ENCODE results near the gene SHC1.

Gene SHC1

DNA sequence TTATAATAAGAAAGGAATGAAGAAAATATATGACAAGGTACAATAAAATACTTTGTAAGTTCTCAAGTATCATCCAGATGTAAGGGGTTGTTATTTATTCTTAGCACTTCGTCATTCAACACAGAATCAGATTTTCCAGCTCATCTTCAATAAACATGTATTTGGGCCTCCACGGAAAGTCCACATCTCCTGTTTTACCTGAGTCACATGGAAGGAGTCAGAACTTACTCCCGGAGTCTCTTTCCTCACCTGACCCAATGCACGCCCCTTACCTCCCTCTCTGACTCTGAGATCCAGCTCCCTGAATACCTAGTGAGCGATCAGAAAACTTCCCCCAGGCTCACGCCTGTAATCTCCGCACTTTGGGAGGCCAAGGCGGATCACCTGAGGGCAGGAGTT is 32.6 kb downstream of the SHC1 start:
- DNase-seq (ENCODE audit: low read depth, low spot score) = no peak

DNA sequence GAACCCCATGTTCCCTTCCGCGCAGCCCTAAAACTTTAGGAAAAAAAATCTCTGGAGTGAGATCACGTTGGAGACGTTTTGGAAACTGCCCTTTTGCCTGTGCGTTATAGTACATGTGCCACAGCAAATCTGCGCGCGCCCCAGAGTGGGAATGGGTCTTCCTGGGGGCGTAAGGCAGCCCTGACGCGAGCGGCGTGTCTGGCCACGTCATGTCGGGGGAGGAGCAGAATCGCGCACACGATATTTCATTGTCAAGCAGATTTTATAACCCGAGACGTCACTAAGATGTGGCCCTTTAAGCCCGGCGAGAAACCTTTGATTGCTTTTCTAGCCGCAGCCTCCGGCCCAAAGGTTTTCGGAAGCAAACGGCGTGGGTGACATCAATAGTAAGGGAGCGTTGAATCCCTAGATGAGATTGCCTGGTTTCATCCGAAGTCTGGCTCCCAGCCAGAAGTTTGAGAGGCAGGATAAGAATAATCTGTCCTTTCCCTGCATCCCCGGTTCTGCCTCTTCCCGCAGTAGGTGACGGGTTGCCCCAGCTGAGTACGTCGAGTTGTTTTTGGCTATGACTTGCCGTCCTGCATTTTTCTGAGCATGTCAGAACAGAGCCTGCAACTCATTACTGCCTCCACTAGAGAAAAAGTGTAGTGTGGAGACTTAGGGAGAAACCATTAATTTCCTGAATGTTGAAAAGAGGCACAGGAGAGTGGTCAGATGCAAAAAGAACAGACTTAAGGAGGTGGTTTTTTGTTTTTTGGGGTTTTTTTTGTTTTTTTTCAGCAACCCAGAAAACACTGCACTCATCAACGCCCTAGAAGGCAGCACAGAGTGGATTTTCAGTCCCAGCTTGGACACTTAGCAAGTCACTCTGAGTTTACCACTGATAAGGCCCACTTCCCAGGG is 33.2 kb downstream of the SHC1 start:
- peak; percentile 82 for DNase-seq (ENCODE audit: low read depth, low spot score)

DNA sequence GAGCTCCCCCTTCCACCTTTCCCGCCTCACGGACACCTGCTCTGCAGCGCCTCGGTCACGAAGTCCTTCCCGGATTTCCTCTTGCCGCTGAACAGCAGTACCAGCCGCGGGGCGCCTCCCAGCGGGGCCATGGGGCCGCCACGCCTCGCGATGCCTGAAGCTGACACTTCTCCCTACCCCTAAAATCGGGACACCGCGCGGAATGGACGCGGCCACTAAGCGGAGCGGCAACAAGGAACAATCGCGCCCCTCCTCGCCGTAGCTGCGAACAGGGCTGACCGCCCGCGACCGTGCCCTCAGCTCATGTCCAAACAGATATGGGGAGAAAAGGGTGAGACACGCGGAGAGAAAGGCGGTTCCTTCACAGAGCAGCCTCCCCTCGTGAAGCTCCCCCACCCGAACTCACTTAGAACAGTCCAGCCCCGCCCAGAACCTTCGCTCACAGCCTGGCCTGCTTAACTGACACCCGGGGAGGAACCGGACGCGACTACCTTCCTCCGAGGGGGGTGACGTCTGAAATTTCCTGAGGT is 33.9 kb downstream of the SHC1 start, which contains the start of gene PMVK:
PMVK (minus strand) TSS at position 165 of the 530 bp plus-strand sequence; CDS start at position 131, 34 bp downstream.
- DNase-seq (ENCODE audit: low read depth, low spot score) = peak; percentile 92

- DNase-seq (ENCODE audit: low read depth, low spot score) = no peak
Observed at GRCh38 chr1:154935749-154936554, 34.6 kb downstream of the SHC1 start.

DNA sequence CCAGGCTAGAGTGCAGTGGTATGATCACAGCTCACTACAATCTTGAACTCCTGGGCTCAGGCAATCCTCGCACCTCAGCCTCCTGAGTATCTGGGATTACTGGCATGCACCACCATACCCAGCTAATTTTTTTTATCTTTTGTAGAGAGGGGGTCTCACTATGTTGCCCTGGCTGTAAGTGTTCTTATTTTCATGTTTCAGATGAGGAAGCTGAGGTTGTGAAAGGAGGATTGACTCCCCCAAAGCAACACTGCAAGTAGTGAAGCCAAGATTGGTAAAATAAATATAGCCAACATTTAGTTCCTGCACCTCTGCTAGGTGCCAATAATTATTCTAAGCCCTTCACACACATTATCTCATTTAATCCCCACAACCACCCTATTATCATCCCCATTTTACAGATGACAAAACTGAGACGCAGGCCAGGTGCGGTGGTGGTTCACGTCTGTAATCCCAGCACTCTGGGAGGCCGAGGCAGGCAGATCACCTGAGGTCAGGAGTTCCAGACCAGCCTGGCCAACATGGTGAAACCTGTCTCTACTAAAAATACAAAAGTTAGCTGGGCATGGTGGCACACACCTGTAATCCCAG is 36.1 kb downstream of the SHC1 start:
- no peak for DNase-seq (ENCODE audit: low read depth, low spot score)

DNA sequence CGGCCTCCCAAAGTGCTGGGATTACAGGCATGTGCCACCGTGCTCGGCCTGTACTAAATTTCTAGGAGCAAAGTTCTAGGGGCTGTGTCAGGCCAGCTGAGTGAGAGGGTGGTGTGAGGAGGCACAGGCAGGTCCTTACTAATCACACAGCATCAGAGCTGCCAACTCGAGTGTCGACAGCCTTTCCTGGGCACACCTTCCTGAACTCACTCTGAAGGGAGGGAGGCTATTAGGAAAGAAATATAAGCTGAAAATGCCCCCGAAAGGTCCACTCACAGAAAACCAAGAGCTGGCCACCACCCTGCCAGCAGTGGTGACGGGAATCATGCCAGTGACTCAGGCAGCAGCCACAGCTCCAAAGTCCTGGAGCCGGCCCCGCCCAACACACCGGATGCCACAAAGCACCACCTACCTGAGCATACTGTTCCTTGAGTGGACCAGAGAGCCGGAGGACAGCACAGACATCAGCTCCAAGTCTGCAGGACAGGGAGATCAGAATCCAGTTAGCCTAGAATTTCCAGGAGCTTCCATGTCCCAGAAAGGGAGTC is 38.5 kb downstream of the SHC1 start:
- DNase-seq (ENCODE audit: low read depth, low spot score) = no peak

GRCh38 chr1:154926201-154926600 is 44.3 kb downstream of the SHC1 start:
- DNase-seq (ENCODE audit: low read depth, low spot score) = no peak

DNA sequence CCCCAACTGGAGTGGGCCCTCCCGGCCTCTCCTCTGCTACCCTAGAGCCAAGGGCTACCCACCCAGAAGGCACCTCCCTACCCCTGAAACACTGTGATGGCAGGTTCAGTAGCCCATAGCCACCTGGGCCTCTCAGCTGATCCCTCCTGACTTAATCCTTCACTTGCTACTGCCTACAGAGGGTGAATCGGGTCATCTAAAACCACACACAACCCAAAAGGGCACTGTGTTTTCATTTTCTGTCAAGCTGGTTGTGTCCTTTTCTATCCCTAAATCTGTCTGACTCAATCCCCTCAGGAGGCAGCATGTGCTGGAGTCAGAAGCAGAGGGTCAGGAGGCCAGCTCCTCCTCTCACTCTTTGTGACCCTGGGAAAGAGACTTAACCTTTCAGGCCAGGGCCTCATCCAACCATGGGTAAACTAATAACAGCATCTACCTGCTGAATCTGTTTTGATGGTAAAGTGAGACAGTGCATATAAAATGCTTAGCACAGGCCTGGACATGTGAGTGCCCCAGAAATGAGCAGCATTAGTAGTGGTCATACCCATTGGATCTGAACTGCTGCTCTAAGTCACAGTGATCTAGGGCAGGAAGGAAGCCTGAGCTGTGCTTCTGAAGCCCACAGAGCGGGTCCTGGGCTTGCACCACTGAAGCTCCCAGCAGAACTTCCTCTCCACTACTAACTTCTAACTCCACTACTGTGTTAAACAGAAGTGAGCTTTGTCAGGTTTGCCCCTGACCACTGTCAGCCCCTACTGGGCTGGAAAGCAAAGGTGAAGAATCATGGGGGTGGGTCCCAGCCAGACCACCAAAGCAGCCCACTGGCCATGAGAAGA is 45.0 kb downstream of the SHC1 start:
- DNase-seq (ENCODE audit: low read depth, low spot score) = no peak

DNA sequence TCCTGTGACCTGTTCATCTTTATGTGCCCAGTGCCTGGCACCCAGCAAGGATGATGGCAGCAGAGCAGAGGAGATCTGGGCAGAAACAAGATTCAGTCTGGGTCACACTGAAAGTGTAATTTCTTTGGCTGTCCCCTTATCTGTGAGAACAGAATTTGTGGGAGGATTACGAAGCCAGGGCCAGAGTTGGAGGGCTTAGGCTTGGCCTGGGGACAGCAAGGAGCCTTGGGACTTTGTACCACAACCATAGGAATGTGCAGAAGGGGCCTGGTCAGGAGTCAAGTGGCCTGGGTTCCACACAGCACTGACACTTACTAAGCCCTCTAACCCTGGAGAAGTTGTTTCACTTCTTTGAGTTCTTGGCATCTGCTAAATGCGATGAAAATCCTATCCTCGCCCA is 46.9 kb downstream of the SHC1 start:
- DNase-seq (ENCODE audit: low read depth, low spot score) = no peak

DNA sequence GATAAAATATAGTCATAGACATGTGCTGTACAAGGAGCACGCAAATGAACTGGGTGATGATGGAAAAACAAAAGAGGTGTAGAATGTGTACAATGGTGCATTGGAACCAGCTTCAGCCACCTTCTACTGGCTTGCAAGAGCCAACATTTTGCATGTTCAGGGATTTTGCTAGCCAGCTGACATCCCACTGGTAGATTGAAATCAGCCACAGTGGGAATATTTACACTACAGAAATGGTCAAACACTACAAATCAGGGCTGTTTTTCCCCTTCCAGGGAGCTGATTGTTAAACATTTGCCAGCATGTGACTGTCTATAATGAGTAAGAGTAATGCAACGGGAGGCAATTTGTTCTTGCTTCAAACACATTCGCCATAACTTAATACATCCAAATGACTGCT is 57.3 kb downstream of the SHC1 start:
- no peak for DNase-seq (ENCODE audit: low read depth, low spot score)

DNA sequence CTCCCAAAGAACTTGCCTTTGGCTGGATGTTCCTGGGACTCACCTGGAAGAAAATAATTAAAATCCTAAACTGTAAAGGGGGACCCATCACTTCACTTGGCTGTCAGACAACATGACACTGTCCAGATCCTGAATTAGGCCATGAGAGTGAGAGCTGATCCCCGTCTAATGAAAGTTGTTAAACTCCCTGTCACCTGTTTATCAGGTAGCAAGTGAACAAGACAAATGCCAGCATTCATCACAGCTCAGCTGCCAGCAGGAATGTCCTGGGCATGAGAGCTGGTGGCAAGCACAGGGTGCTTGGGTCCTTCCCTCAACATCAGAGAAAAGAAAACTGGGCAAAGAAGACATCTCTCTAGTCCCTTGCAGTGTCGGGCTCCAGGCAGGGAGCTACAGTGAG is 57.8 kb downstream of the SHC1 start:
- DNase-seq (ENCODE audit: low read depth, low spot score) = no peak

All from activated CD4-positive, CD25-positive, alpha-beta regulatory T cell treated with anti-CD3 and anti-CD28 coated beads, Interleukin-2, amount 50 U/mL, for 16 hours (primary cell).